ENCODE measurements around the gene TMEM87B.

DNA sequence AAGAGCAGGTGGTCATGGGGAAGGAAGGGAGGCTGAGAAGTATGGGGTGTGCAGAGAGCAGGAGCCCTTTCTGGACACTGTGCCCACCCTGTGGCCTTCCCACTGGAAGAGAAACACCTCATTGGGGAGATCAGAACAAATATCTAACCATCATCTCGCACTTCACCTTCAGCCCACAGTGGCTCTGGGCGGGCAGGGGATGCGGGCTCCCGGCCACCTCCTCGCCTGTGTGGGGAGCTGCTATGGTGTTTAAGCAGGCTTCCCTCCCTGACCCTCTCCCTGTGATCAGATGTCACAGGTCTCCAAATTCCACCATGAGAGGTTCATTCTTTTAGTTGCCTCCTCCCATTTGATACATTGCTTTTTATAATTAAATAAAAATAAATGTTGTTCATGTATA, 88.1 kb downstream of the TMEM87B start:
- TF ChIP-seq CTCF (IDR thresholded peaks at IDR 0.05): no peak
- TF ChIP-seq POLR2AphosphoS5 (IDR thresholded peaks at IDR 0.05): no peak

Measured in suprapubic skin (tissue), 3 donors.